ENCODE results near the gene PRAMEF15.
"Not testable (repeated sequence)": the region's sequence is repeated elsewhere in the genome, so short reads cannot be mapped to it uniquely, and the experiment has no call there.

PRAMEF15 gene
- 0 reads per million in 3 experiments for total RNA-seq

- DNase-seq = not testable (repeated sequence)
These were observed at the start of gene PRAMEF15 for GRCh38 chr1:13315281-13315680. TSS of gene PRAMEF15 (plus strand) at chr1:13315581. CDS start at chr1:13318408, 2,827 bp downstream.

GRCh38 chr1:13277016-13277415 is 38.4 kb upstream of the PRAMEF15 start:
- DNase-seq = not testable (repeated sequence)

- DNase-seq = not testable (repeated sequence)
These were observed 35.8 kb upstream of the PRAMEF15 start for GRCh38 chr1:13279617-13280016.

GRCh38 chr1:13285037-13285436 is 30.3 kb upstream of the PRAMEF15 start, which contains the start of gene PRAMEF8:
TSS of gene PRAMEF8 (minus strand) at chr1:13285137. CDS start at chr1:13284091, 1,046 bp downstream.
- not testable (repeated sequence) for DNase-seq

- not testable (repeated sequence) for DNase-seq
These were observed 26.4 kb upstream of the PRAMEF15 start for GRCh38 chr1:13289030-13289429.

GRCh38 chr1:13297216-13297931 is 18.0 kb upstream of the PRAMEF15 start:
- not testable (repeated sequence) for DNase-seq

GRCh38 chr1:13298699-13299098 is 16.7 kb upstream of the PRAMEF15 start:
- DNase-seq = not testable (repeated sequence)

- not testable (repeated sequence) for DNase-seq
These were observed 13.2 kb upstream of the PRAMEF15 start for GRCh38 chr1:13302197-13302596.

GRCh38 chr1:13303239-13303638 is 12.1 kb upstream of the PRAMEF15 start, which contains the start of gene PRAMEF33:
TSS of gene PRAMEF33 (plus strand) at chr1:13303539. CDS start at chr1:13305955, 2,416 bp downstream.
- DNase-seq = not testable (repeated sequence)

- not testable (repeated sequence) for DNase-seq
These were observed 27.1 kb downstream of the PRAMEF15 start for GRCh38 chr1:13342496-13342895.

- DNase-seq = not testable (repeated sequence)
These were observed 31.7 kb downstream of the PRAMEF15 start, which contains the start of gene PRAMEF14 for GRCh38 chr1:13347034-13347433. TSS of gene PRAMEF14 (minus strand) at chr1:13347134. CDS start at chr1:13345314, 1,820 bp downstream.

- not testable (repeated sequence) for DNase-seq
These were observed 38.1 kb downstream of the PRAMEF15 start for GRCh38 chr1:13353476-13353875.

- DNase-seq = not testable (repeated sequence)
These were observed 39.1 kb downstream of the PRAMEF15 start for GRCh38 chr1:13354475-13354874.

GRCh38 chr1:13356774-13357173 is 41.4 kb downstream of the PRAMEF15 start:
- not testable (repeated sequence) for DNase-seq

- DNase-seq = not testable (repeated sequence)
These were observed 47.0 kb downstream of the PRAMEF15 start for GRCh38 chr1:13362364-13362763.

GRCh38 chr1:13364928-13365327 is 49.5 kb downstream of the PRAMEF15 start:
- not testable (repeated sequence) for DNase-seq

GRCh38 chr1:13366536-13366935 is 51.2 kb downstream of the PRAMEF15 start:
- not testable (repeated sequence) for DNase-seq

GRCh38 chr1:13368544-13368943 is 53.2 kb downstream of the PRAMEF15 start:
- DNase-seq = not testable (repeated sequence)
